Measurements from ENCODE around the gene NR1D1. TPM values are rescaled to one million over a fixed set of nuclear protein-coding genes. Genes with fewer than 3 reads are reported as not detected.
A peak's percentile ranks its signal among the peaks of the same experiment; 100 is the strongest.

Gene NR1D1
- total and polyA plus RNA-seq, 2 of the 13 experiments (the other 11 are each of a cell fraction or from before 2014, with no cell fraction given): 2.1 to 2.7 TPM

- TF ChIP-seq ZNF691 (CRISPR knock-in tag; IDR thresholded peaks at IDR 0.05; ENCODE audit: borderline replicate concordance, low read depth) (peak; percentile 14; the same call in 1 of the 2 replicates), ZNF280D (CRISPR knock-in tag; IDR thresholded peaks at IDR 0.05) (no peak), RBFOX2 (IDR thresholded peaks at IDR 0.05; ENCODE audit: low read depth, low read length) (peak; percentile 89), ZNF354B (CRISPR knock-in tag; IDR thresholded peaks at IDR 0.05) (no peak), ZBTB4 (CRISPR knock-in tag; IDR thresholded peaks at IDR 0.05; ENCODE audit: borderline replicate concordance) (no peak), ZNF274 (CRISPR knock-in tag; IDR thresholded peaks at IDR 0.05) (0 out of 2 replicates have a peak, but pooled peaks have one; percentile 24), NRL (CRISPR knock-in tag; IDR thresholded peaks at IDR 0.05; ENCODE audit: borderline replicate concordance) (no peak), ZNF143 (CRISPR knock-in tag; IDR thresholded peaks at IDR 0.05) (0 out of 2 replicates have a peak, but pooled peaks have one; percentile 42), SMARCC2 (IDR thresholded peaks at IDR 0.05) (no peak), PCBP2 (optimal IDR thresholded peaks at IDR 0.05; ENCODE audit: low read depth, low read length, poor library complexity, severe bottlenecking) (no peak), FOXO4 (CRISPR knock-in tag; conservative IDR thresholded peaks at IDR 0.05) (no peak), NFYB (CRISPR knock-in tag; IDR thresholded peaks at IDR 0.05) (0 out of 2 replicates have a peak, but pooled peaks have one; percentile 13), ZNF292 (CRISPR knock-in tag; IDR thresholded peaks at IDR 0.05; ENCODE audit: borderline replicate concordance, low read depth) (no peak), GATAD1 (CRISPR knock-in tag; IDR thresholded peaks at IDR 0.05) (no peak), YEATS4 (CRISPR knock-in tag; IDR thresholded peaks at IDR 0.05; ENCODE audit: borderline replicate concordance) (no peak), RBM39 (IDR thresholded peaks at IDR 0.05; ENCODE audit: low read depth, low read length, poor library complexity, severe bottlenecking) (no peak), CTCF (CRISPR knock-in tag; IDR thresholded peaks at IDR 0.05) (no peak)
Observed at GRCh38 chr17:40121181-40122135, 21.1 kb upstream of the NR1D1 start, which contains the start of gene MSL1 (continued).
